ENCODE results near the gene CHST13. TPM values are rescaled to one million over a fixed set of nuclear protein-coding genes. Genes with fewer than 3 reads are reported as not detected.

CHST13 gene
- polyA plus RNA-seq, 3 donors = 16.6 to 41.8 (median 39.2) TPM

- H3K4me1 Mint-ChIP-seq = no peaks in the 10 kb centered on the region
- no peak overlapping the region for H3K4me3 ChIP-seq (replicated peaks in 1 of 3; ENCODE audit: low read depth in 2 of 3, low read length in 3 of 3)
- H3K27ac ChIP-seq (ENCODE audit: low read depth in 1 of 2, low read length in 2 of 2) = no peak overlapping the region
- H3K9me3 ChIP-seq (replicated peaks in 1 of 2; ENCODE audit: control insufficient read depth in 1 of 2, insufficient read depth in 1 of 2, low read length in 2 of 2) = no peaks in the 10 kb centered on the region
- H4K20me1 ChIP-seq (ENCODE audit: insufficient read depth, low read length) = no peaks in the 10 kb centered on the region
- peaks cover 3 to 5% (median 5%) of the 10 kb centered on the region in 3 donors for H3K27me3 Mint-ChIP-seq (ENCODE audit: low read depth in 3 of 3)
- H3K27ac Mint-ChIP-seq = no peak overlapping the region
- no peaks in the 10 kb centered on the region for H3K4me1 ChIP-seq (ENCODE audit: control insufficient read depth in 1 of 2, insufficient read depth in 2 of 2, low read length in 2 of 2)
- H3K36me3 Mint-ChIP-seq = no peaks in the 10 kb centered on the region
- H3K27me3 ChIP-seq (ENCODE audit: control insufficient read depth in 2 of 2, insufficient read depth in 2 of 2, low read length in 2 of 2) = no peaks in the 10 kb centered on the region
- H3K9me3 Mint-ChIP-seq = no peaks in the 10 kb centered on the region
- no peaks in the 10 kb centered on the region for H3K79me2 ChIP-seq (ENCODE audit: insufficient read depth, low read length)
- H3K4me2 ChIP-seq (replicated peaks; ENCODE audit: extremely low read depth, low read length, poor library complexity, severe bottlenecking) = no peak overlapping the region
- no peak for DNase-seq
- intact Hi-C loops (cut with micrococcal nuclease) = no loop called here
- no peaks in the 10 kb centered on the region for H3K36me3 ChIP-seq (replicated peaks in 1 of 2; ENCODE audit: control insufficient read depth in 1 of 2, insufficient read depth in 2 of 2, low read length in 2 of 2)
- TF ChIP-seq, protein P1, sequence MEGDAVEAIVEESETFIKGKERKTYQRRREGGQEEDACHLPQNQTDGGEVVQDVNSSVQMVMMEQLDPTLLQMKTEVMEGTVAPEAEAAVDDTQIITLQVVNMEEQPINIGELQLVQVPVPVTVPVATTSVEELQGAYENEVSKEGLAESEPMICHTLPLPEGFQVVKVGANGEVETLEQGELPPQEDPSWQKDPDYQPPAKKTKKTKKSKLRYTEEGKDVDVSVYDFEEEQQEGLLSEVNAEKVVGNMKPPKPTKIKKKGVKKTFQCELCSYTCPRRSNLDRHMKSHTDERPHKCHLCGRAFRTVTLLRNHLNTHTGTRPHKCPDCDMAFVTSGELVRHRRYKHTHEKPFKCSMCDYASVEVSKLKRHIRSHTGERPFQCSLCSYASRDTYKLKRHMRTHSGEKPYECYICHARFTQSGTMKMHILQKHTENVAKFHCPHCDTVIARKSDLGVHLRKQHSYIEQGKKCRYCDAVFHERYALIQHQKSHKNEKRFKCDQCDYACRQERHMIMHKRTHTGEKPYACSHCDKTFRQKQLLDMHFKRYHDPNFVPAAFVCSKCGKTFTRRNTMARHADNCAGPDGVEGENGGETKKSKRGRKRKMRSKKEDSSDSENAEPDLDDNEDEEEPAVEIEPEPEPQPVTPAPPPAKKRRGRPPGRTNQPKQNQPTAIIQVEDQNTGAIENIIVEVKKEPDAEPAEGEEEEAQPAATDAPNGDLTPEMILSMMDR (IDR thresholded peaks at IDR 0.05) = no peak
- no peak overlapping the region for H3K9ac ChIP-seq (ENCODE audit: insufficient read depth, low read length, poor library complexity, severe bottlenecking)
- no peak overlapping the region for H3K4me3 Mint-ChIP-seq
- H2AFZ ChIP-seq (ENCODE audit: insufficient read depth, low read depth, low read length, poor library complexity, severe bottlenecking) = no peak overlapping the region
- 92% methylated on average over 16 of the region's 18 CpGs for WGBS (ENCODE audit: insufficient coverage)
Measured at GRCh38 chr3:126509597-126510307, 14.2 kb upstream of the CHST13 start.

DNA sequence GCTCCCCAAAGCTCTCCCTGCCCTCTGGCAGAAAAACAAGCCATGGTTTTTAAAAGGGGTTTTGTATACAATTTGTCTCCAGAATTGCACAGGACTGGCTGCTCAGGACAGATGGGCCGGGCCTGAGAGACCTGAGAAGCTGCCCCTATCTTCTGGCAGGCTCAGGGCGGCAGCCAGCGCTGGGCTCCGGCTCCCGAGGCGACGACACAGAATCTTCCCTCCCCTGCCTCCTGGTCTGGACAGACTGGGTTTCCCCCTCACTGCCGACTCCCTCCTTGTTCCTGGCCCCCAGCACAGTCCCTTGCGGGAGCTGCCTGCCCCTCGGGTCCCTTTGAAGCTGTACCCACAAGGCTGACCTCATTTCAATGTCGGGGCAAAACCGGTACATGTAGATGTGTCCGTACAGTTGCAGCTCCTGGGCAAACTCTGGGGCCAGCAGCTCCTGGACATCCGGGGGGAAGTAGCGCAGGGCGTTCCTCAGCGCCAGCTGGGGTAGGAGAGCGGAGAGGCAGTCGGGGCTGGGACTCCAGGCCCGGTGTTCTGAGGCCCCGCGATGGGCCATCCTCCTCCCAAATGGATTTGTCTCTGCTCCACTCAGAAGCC is 13.5 kb upstream of the CHST13 start:
- H4K20me1 ChIP-seq (ENCODE audit: insufficient read depth, low read length) = no peaks in the 10 kb centered on the region
- no peaks in the 10 kb centered on the region for H3K4me1 ChIP-seq (ENCODE audit: control insufficient read depth in 1 of 2, insufficient read depth in 2 of 2, low read length in 2 of 2)
- intact Hi-C loops (cut with micrococcal nuclease) = no loop called here
- Mint-ChIP-seq H3K4me1 (no peaks in the 10 kb centered on the region), H3K9me3 (no peaks in the 10 kb centered on the region), H3K27ac (no peak overlapping the region), H3K4me3 (no peak overlapping the region), H3K36me3 (no peaks in the 10 kb centered on the region), H3K27me3 (ENCODE audit: low read depth in 3 of 3) (peaks cover 1 to 2% (median 2%) of the 10 kb centered on the region in 3 donors)
- no peak overlapping the region for H3K9ac ChIP-seq (ENCODE audit: insufficient read depth, low read length, poor library complexity, severe bottlenecking)
- no peak overlapping the region for H2AFZ ChIP-seq (ENCODE audit: insufficient read depth, low read depth, low read length, poor library complexity, severe bottlenecking)
- H3K4me3 ChIP-seq (replicated peaks in 1 of 3; ENCODE audit: low read depth in 2 of 3, low read length in 3 of 3) = no peak overlapping the region
- no peaks in the 10 kb centered on the region for H3K36me3 ChIP-seq (replicated peaks in 1 of 2; ENCODE audit: control insufficient read depth in 1 of 2, insufficient read depth in 2 of 2, low read length in 2 of 2)
- TF ChIP-seq, protein P1 (IDR thresholded peaks at IDR 0.05) = no peak
- WGBS (ENCODE audit: insufficient coverage) = 91% methylated on average over 22 of the region's 22 CpGs
- H3K79me2 ChIP-seq (ENCODE audit: insufficient read depth, low read length) = no peaks in the 10 kb centered on the region
- no peaks in the 10 kb centered on the region for H3K9me3 ChIP-seq (replicated peaks in 1 of 2; ENCODE audit: control insufficient read depth in 1 of 2, insufficient read depth in 1 of 2, low read length in 2 of 2)
- no peaks in the 10 kb centered on the region for H3K27me3 ChIP-seq (ENCODE audit: control insufficient read depth in 2 of 2, insufficient read depth in 2 of 2, low read length in 2 of 2)
- no peak for DNase-seq
- H3K27ac ChIP-seq (ENCODE audit: low read depth in 1 of 2, low read length in 2 of 2) = no peak overlapping the region
- no peak overlapping the region for H3K4me2 ChIP-seq (replicated peaks; ENCODE audit: extremely low read depth, low read length, poor library complexity, severe bottlenecking)

Data from CD14-positive monocyte (primary cell).